ENCODE results near the gene ZDHHC13.

The ZDHHC13 gene, protein sequence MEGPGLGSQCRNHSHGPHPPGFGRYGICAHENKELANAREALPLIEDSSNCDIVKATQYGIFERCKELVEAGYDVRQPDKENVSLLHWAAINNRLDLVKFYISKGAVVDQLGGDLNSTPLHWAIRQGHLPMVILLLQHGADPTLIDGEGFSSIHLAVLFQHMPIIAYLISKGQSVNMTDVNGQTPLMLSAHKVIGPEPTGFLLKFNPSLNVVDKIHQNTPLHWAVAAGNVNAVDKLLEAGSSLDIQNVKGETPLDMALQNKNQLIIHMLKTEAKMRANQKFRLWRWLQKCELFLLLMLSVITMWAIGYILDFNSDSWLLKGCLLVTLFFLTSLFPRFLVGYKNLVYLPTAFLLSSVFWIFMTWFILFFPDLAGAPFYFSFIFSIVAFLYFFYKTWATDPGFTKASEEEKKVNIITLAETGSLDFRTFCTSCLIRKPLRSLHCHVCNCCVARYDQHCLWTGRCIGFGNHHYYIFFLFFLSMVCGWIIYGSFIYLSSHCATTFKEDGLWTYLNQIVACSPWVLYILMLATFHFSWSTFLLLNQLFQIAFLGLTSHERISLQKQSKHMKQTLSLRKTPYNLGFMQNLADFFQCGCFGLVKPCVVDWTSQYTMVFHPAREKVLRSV

DNA sequence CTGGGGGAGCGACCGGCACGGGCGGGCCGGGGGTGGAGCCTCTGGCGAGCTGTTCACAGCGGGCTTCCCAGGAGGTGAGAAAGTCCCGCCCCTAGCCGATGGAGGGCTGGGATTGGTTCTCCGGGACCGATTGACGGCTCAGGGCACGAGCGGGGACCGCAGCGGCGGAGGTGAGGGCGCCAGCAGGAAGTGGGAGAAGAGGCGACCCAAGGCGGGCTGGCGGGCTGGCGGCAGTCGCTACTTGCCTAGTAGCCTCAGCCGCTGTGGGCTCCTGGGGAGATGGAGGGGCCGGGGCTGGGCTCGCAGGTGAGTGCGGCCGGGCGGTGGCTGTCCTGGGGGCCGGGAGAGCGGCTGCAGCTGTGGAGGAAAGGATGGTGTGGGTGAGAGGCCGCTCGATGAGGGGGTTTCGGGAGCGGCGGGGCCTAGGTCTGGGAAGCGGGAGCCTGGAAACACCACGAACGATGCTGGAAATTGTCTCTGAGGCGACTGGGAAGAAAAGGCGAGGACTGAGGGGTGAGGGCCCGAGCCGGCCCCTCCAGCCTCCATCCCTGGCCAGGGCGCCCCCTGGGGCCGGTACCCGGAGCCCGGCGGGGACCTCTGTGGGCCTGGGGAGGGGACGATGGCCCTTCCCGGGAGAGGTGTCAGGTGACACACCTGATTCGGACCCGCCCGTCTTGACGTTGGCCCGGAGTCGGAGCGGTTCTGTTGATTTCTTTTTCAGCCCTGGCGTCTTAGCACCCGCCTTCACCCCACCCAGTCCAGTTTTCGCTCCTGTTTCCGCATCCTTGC is at the start of gene ZDHHC13:
ZDHHC13 (plus strand) TSS at position 198 of the 789 bp plus-strand sequence; CDS start at position 280, 82 bp downstream.
- DNase-seq (ENCODE audit: extremely low spot score, insufficient read length, low read depth) (peak; percentile 98), FAIRE-seq (peak; percentile 98)

DNA sequence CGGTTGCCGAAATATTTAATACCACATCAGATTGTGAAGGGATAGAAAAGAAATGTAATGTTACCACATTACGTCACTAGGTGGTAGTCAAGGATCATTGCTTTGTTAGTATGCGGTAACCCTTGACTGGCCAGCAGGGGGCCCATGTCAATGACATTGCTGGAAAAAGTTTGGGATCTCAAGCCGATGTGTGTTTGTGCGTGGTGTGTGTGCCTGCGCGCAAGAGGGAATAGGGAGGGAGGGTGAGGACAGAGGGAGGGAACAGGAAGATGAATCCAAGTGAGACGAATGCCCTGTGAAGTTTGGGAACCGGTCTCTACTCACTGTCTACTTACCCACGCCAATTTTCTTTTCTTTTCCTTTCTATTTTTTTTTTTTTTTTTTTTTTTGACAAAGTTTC is 45.7 kb upstream of the ZDHHC13 start:
- DNase-seq (ENCODE audit: extremely low spot score, insufficient read length, low read depth) (peak; percentile 49), FAIRE-seq (peak; percentile 92)

DNA sequence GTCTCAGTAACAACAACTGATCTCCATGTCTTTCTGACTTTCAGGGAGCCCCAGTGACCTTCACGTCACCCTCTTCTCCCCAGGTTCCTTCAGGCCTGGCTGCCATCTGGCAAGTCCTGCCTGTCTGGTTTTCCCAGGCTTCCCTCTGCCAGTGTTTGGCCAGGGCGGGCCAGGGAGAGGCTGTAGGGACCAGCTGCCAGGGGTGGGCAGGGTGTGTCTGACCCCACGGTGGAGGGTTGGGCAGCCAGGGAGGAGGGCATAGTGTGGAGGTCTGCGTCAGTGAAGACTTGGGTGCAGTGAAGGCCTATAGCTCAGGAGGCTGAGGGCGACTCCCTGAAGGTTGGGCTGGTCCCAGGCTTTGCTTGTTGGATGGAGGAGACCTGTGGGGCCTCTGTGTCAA is 44.5 kb upstream of the ZDHHC13 start:
- DNase-seq (ENCODE audit: extremely low spot score, insufficient read length, low read depth), result no peak

DNA sequence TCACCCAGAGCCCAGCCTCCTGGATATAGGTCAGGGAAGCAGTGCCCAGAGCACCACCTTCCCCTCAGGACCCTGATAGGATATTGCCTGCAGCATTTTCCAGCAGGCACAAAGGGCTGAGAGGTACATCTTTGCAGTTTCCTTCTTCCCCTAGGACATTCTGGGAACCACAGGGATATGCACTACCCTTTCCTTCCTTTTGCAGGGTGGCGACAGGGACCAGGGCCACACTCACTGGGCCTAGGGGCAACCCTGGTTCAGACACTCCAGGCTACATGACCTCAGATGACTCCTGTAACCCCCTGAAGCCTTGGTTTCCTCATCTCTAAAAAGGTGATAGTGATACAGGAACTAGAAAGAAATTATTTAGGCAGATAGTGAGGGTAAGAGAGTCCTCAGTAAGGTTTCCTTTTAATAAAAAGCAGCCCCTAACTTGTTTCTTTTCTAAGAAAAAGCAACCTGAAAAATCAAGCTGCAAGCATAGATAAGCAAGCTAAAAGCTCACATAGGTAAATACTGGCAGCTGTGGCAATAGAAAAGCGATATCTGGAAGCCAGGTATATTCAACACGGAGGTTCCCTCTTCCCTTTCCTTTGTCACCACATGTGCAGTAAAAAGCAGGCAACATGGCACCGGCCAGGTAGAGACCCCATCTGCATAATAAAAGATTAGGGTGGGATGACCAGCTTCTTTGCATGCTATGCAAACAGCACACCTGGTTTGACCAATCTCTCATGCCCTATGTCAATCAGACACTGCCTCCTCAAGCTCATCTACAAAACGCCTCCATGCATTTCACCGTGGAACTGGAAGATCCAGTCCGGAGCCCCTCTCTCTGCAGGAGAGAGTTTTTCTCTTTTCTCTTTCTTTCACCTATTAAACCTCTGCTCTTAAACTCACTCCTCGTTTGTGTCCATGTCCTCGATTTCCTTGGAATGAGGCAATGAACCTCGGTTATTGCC is 43.2 kb upstream of the ZDHHC13 start:
- DNase-seq (ENCODE audit: extremely low spot score, insufficient read length, low read depth) (no peak), FAIRE-seq (no peak)

More for the DNA sequence above, 44.5 kb upstream of the ZDHHC13 start:
- no peak for FAIRE-seq

DNA sequence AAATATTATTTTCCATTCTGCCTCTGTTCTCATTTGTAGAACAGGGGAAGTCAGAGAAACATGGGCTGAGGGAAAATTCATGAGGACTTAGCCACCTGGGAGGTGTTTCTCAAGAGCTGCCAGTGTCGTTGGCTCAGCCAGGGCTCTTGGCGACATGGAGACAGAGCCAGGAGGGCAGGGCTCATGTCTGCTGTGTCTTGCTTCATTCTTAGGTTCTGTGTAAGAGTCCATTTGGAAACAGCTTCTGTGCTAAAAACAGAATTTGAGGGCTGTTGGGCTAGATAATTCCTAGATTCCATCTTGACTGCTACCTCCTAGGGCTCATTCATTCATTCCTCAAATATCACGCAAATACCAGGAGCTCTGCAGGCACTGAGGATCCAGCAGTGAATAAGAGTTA is 41.3 kb upstream of the ZDHHC13 start:
- no peak for FAIRE-seq

GRCh38 chr11:19076744-19077589 is 40.0 kb upstream of the ZDHHC13 start:
- FAIRE-seq, result peak; percentile 74
- peak; percentile 26 for DNase-seq (ENCODE audit: extremely low spot score, insufficient read length, low read depth)

More for the DNA sequence above, 41.3 kb upstream of the ZDHHC13 start:
- no peak for DNase-seq (ENCODE audit: extremely low spot score, insufficient read length, low read depth)

- no peak for DNase-seq (ENCODE audit: extremely low spot score, insufficient read length, low read depth)
- no peak for FAIRE-seq
Observed at GRCh38 chr11:19077965-19078364, 39.0 kb upstream of the ZDHHC13 start.

- FAIRE-seq, result no peak
- DNase-seq (ENCODE audit: extremely low spot score, insufficient read length, low read depth), result no peak
Observed at GRCh38 chr11:19079643-19080440, 37.1 kb upstream of the ZDHHC13 start.

DNA sequence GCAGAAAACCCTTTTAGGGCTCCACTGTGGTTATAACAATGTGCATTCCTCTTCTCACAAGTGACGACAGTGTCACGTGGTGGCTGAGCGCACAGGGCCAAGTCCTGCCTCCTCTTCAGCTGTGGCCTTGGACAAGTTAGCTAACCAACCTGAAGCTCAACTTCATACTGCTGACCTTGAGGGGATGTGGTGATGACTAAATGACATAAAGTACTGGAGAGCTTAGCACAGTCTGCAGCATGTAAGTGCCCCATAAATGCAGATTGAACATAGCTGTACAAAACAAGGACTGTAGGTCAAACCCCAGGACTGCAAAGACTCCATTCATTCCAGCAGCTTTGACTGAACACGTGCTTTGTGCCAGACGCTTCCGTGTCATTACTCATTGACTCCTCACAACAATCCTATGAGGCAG is 36.4 kb upstream of the ZDHHC13 start:
- DNase-seq (ENCODE audit: extremely low spot score, insufficient read length, low read depth) (no peak), FAIRE-seq (no peak)

GRCh38 chr11:19083166-19083565 is 33.8 kb upstream of the ZDHHC13 start:
- no peak for DNase-seq (ENCODE audit: extremely low spot score, insufficient read length, low read depth)
- no peak for FAIRE-seq

GRCh38 chr11:19084661-19085315 is 32.2 kb upstream of the ZDHHC13 start:
- DNase-seq (ENCODE audit: extremely low spot score, insufficient read length, low read depth) (no peak), FAIRE-seq (no peak)

GRCh38 chr11:19087658-19088057 is 29.3 kb upstream of the ZDHHC13 start:
- FAIRE-seq, result no peak
- no peak for DNase-seq (ENCODE audit: extremely low spot score, insufficient read length, low read depth)

GRCh38 chr11:19088791-19089190 is 28.2 kb upstream of the ZDHHC13 start:
- no peak for FAIRE-seq
- DNase-seq (ENCODE audit: extremely low spot score, insufficient read length, low read depth), result no peak

DNA sequence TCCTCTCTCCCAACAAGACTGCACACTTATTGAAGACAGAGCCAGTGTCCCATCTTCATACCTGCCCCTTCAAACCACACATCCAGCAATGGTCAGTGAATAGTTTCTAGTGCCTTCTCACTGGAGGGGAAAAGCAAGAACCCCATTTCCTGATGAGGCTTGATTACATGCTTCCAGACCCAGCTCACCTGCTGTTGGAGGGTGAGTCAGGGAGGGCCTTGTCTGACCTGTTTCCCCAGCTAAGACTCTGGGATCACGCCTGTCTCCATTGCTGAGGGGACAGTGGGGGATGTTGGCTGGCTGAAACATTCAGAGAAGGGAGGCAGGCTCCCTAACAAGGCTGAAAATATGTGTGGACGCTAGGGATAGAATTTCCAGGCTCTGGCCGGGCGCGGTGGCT is 27.5 kb upstream of the ZDHHC13 start:
- no peak for FAIRE-seq

GRCh38 chr11:19091366-19091765 is 25.6 kb upstream of the ZDHHC13 start:
- no peak for DNase-seq (ENCODE audit: extremely low spot score, insufficient read length, low read depth)
- FAIRE-seq, result no peak

More for the DNA sequence above, 27.5 kb upstream of the ZDHHC13 start:
- DNase-seq (ENCODE audit: extremely low spot score, insufficient read length, low read depth), result no peak

DNA sequence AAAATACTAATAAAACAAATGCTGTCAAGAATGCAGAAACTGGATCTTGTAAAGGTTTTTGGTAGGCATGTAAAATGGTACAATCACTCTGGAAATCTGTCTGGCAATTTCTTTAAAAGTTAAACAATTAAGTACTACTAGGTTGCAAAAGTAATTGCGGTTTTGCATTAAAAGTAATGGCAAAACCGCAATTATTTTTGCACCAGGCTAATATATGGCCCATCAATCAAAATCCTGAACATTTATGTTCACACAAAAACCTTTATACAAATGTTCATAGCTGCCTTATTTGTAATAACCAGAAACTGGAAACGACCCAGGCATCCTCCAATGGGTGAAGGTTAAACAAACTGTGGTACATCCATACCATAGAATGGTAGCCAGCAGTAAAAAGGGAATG is 24.6 kb upstream of the ZDHHC13 start:
- FAIRE-seq (no peak), DNase-seq (ENCODE audit: extremely low spot score, insufficient read length, low read depth) (no peak)

- no peak for DNase-seq (ENCODE audit: extremely low spot score, insufficient read length, low read depth)
- FAIRE-seq, result no peak
Observed at GRCh38 chr11:19092850-19093249, 24.1 kb upstream of the ZDHHC13 start.
